K562 (cell line): ENCODE measurements around the gene PTPRB. TPM values are rescaled to one million over a fixed set of nuclear protein-coding genes. Genes with fewer than 3 reads are reported as not detected.

ENCODE experiments used
- ATAC-seq: fragments of 200-7000 bp; cut with Tn5 transposase; 3 replicates; pipeline ENCODE4 v1.9.1; 2020; ENCODE audit warnings: moderate library complexity
- BruUV-seq: library from RNA; stranded (reverse); fragments of 400-500 nt; replicated peaks from 2 replicates; lab custom pipeline; 2021; lab: Mats Ljungman, UMichigan
- CTCF ChIA-PET: fragments of 300-600 bp; formaldehyde crosslinking; extraction: SDS; loops from one replicate; lab custom pipeline; 2021; ENCODE audit warnings: low intra/inter-chr PET ratio; lab: Yijun Ruan, JAX
- POLR2A ChIA-PET: fragments of 300-600, 350-650 bp; sonication (Branson Sonifier 250); formaldehyde crosslinking; extraction: SDS; loops from one replicate; lab custom pipeline; 2021; ENCODE audit warnings: antibody characterized with exemption, inconsistent platforms; lab: Yijun Ruan, JAX
- DNase-seq, 4 experiments: peaks; one replicate each; pipeline versions ENCODE4 v3.0.0 to v3.0.0-alpha.2; 2011 to 2018; ENCODE audit warnings: low spot score in 3 of 4, mixed read lengths in 3 of 4; ENCODE audit errors: extremely low read depth in 1 of 4
- FAIRE-seq: peaks from 2 replicates; lab custom pipeline; 2011; peaks lifted over from hg19 to GRCh38; lab: Jason Lieb, UNC
- H2AFZ ChIP-seq: 2 replicates; pipeline ENCODE4 v1.6.0; 2011; ENCODE audit warnings: low read depth, low read length, control low read depth, inconsistent platforms
- H3K27ac ChIP-seq: fragments of 200-600 bp; 3 replicates; pipeline ENCODE4 v1.8.0; 2011; ENCODE audit warnings: low read depth, mild to moderate bottlenecking, control low read depth, inconsistent platforms, low read length, moderate library complexity, mixed read lengths; ENCODE audit errors: extremely low read depth
- H3K27me3 ChIP-seq, 2 experiments: fragments of 300-600 bp in 1 of 2; 2 replicates in 1 of 2; 3 replicates in 1 of 2; pipeline versions ENCODE4 v1.6.0 to v1.8.0; 2011; ENCODE audit warnings: inconsistent platforms in 2 of 2, low read length in 2 of 2, mild to moderate bottlenecking in 1 of 2, mixed read lengths in 1 of 2, moderate library complexity in 1 of 2; ENCODE audit not compliant: control insufficient read depth in 2 of 2, insufficient read depth in 2 of 2
- H3K36me3 ChIP-seq: fragments of 300-600 bp; 3 replicates; pipeline ENCODE4 v1.8.0; 2011; ENCODE audit warnings: mild to moderate bottlenecking, low read length, inconsistent platforms; ENCODE audit not compliant: control insufficient read depth, insufficient read depth
- H3K4me1 ChIP-seq, 2 experiments: fragments of 200-600 bp in 1 of 2; replicated peaks in 1 of 2; 2 replicates in 1 of 2; 3 replicates in 1 of 2; pipeline versions ENCODE4 v1.5.1 to v1.8.0; 2011; ENCODE audit warnings: inconsistent platforms in 2 of 2, low read length in 2 of 2, mild to moderate bottlenecking in 1 of 2, mixed read lengths in 1 of 2, moderate library complexity in 1 of 2; ENCODE audit not compliant: control insufficient read depth in 2 of 2, insufficient read depth in 2 of 2
- H3K4me2 ChIP-seq: 2 replicates; pipeline ENCODE4 v1.6.1; 2011; ENCODE audit warnings: low read length, control low read depth, inconsistent platforms, mixed read lengths; ENCODE audit not compliant: insufficient read depth
- H3K4me3 ChIP-seq: fragments of 200-600 bp; sonication (generic), shearing (Covaris generic); 2 replicates; pipeline ENCODE4 v1.5.1; 2016; ENCODE audit warnings: control low read depth, inconsistent platforms
- H3K79me2 ChIP-seq: fragments of 200-600 bp; 3 replicates; pipeline ENCODE4 v1.8.0; 2011; ENCODE audit warnings: low read length, inconsistent platforms; ENCODE audit not compliant: control insufficient read depth, insufficient read depth
- H3K9ac ChIP-seq, 2 experiments: 2 replicates each; pipeline versions ENCODE4 v1.6.0 to v1.6.1; 2011; ENCODE audit warnings: low read depth in 2 of 2, low read length in 2 of 2, control low read depth in 1 of 2, inconsistent platforms in 1 of 2, mild to moderate bottlenecking in 1 of 2, mixed read lengths in 1 of 2; ENCODE audit not compliant: insufficient read depth in 1 of 2
- H3K9me1 ChIP-seq: one replicate; pipeline ENCODE4 v1.6.0; 2011; ENCODE audit warnings: inconsistent platforms, mild to moderate bottlenecking, low read length, moderate library complexity; ENCODE audit not compliant: control insufficient read depth, insufficient read depth
- H3K9me3 ChIP-seq: replicated peaks from 2 replicates; pipeline ENCODE4 v1.5.1; 2011; ENCODE audit warnings: low read depth, low read length, inconsistent platforms; ENCODE audit not compliant: control insufficient read depth, insufficient read depth
- H4K20me1 ChIP-seq: replicated peaks from 2 replicates; pipeline ENCODE4 v1.6.1; 2011; ENCODE audit warnings: low read length, inconsistent platforms, mixed read lengths; ENCODE audit not compliant: control insufficient read depth, insufficient read depth
- ARHGAP35 ChIP-seq: fragments of 450-650 bp; IDR thresholded peaks from 2 replicates; pipeline ENCODE4 v1.6.1; 2018; ENCODE audit not compliant: partially characterized antibody
- BRCA1 ChIP-seq, 2 experiments: fragments of 450-650 bp in 1 of 2; sonication (generic) in 1 of 2; formaldehyde crosslinking in 1 of 2; IDR thresholded peaks; 2 replicates each; pipeline versions ENCODE4 v1.5.0 to v1.6.1; 2017 to 2020; ENCODE audit warnings: mild to moderate bottlenecking in 1 of 2, missing genetic modification reagents in 1 of 2
- BRF1 ChIP-seq: IDR thresholded peaks from 3 replicates; pipeline ENCODE4 v1.6.1; 2011; ENCODE audit warnings: borderline replicate concordance, mild to moderate bottlenecking; ENCODE audit not compliant: insufficient read length; ENCODE audit errors: extremely low read depth
- CC2D1A ChIP-seq: fragments of 450-650 bp; IDR thresholded peaks from 2 replicates; pipeline ENCODE4 v1.6.1; 2017; ENCODE audit warnings: mild to moderate bottlenecking
- DIDO1 ChIP-seq: fragments of 450-650 bp; IDR thresholded peaks from 2 replicates; pipeline ENCODE4 v1.6.1; 2016; ENCODE audit warnings: low read depth, missing biosample characterization, missing genetic modification characterization
- HDAC6 ChIP-seq: IDR thresholded peaks from 2 replicates; pipeline ENCODE4 v1.6.1; 2012; ENCODE audit warnings: low read depth, mild to moderate bottlenecking, control low read depth, inconsistent platforms, low read length, moderate library complexity
- ILF3 ChIP-seq: fragments of 450-650 bp; IDR thresholded peaks from 2 replicates; pipeline ENCODE4 v1.6.1; 2018; ENCODE audit warnings: antibody characterized with exemption, mild to moderate bottlenecking, moderate library complexity, borderline replicate concordance
- MCM7 ChIP-seq, 2 experiments: fragments of 450-650 bp; IDR thresholded peaks; 2 replicates each; pipeline ENCODE4 v1.6.1; 2016 to 2018
- POLR2B ChIP-seq: fragments of 450-650 bp; IDR thresholded peaks from 2 replicates; pipeline ENCODE4 v1.6.1; 2018; ENCODE audit warnings: low read depth; ENCODE audit not compliant: partially characterized antibody
- POLR2G ChIP-seq: fragments of 200-400 bp; formaldehyde crosslinking; IDR thresholded peaks from 2 replicates; pipeline ENCODE4 v1.6.1; 2017; ENCODE audit warnings: low read depth, mild to moderate bottlenecking, antibody characterized with exemption, low read length, moderate library complexity
- SP1 ChIP-seq: sonication (generic); formaldehyde crosslinking; IDR thresholded peaks from 2 replicates; pipeline ENCODE4 v1.8.1; 2022; ENCODE audit warnings: mild to moderate bottlenecking, missing genetic modification reagents
- U2AF2 ChIP-seq: fragments of 200-400 bp; formaldehyde crosslinking; optimal IDR thresholded peaks from 2 replicates; pipeline ENCODE3; 2017; ENCODE audit warnings: low read depth, mild to moderate bottlenecking, low read length
- ZNF354B ChIP-seq: fragments of 250-450 bp; sonication (Bioruptor Pico); IDR thresholded peaks from 2 replicates; pipeline ENCODE4 v1.4.0; 2020
- ZNF57 ChIP-seq: fragments of 450-650 bp; formaldehyde crosslinking; IDR thresholded peaks from 2 replicates; pipeline ENCODE4 v1.4.0; 2020; ENCODE audit warnings: mild to moderate bottlenecking, moderate library complexity
- WGBS: fragments of 100-300 bp; shearing (Covaris generic); methylation state at CpG from one replicate; pipeline ENCODE4 v1.1.6; 2016; ENCODE audit warnings: low coverage, mixed read lengths; ENCODE audit not compliant: insufficient coverage; ENCODE audit errors: missing lambda C conversion rate; 5-methylcytosine and 5-hydroxymethylcytosine counted together
- in situ Hi-C: fragments of 300-500 bp; cut with MboI; formaldehyde crosslinking; loops from 4 replicates; pipeline ENCODE4 v1.15.0; 2018; ENCODE audit warnings: inconsistent platforms, mixed read lengths
- intact Hi-C: fragments of 100-400 bp; cut with micrococcal nuclease; formaldehyde crosslinking; loops from 2 replicates; pipeline ENCODE4 v1.14.2; 2022
- polyA plus RNA-seq, 8 experiments: library from polyadenylated mRNA; depleted of rRNA in 4 of 8; stranded (reverse) in 5 of 8; unstranded in 3 of 8; fragments of >200 nt; fragmentation: Nextera tagmentation in 2 of 8; fragmentation: Illumina TruSeq in 1 of 8; extraction: Ambion mirVana in 2 of 8; extraction: Trizol in 1 of 8; gene quantifications; 2 replicates each; pipeline versions ENCODE4 v1.2.1 to v1.2.3, GENCODE V29; 2011 to 2014; ENCODE audit warnings: inconsistent platforms in 1 of 8, missing spikeins in 1 of 8
- total RNA-seq, 7 experiments: library from RNA; depleted of rRNA in 6 of 7; stranded (reverse); fragments of >200 nt in 6 of 7; fragmentation: Illumina TruSeq in 2 of 7; extraction: Trizol in 2 of 7; gene quantifications; 2 replicates each; pipeline versions ENCODE4 v1.2.1 to v1.2.3, GENCODE V29; 2011 to 2021; ENCODE audit warnings: low replicate concordance in 1 of 7
- TF ChIP-seq, protein P1 (sequence below): fragments of 250-450 bp; sonication (Bioruptor Pico); IDR thresholded peaks from 2 replicates; pipeline ENCODE4 v1.9.0; 2021; ENCODE audit warnings: mild to moderate bottlenecking
- TF ChIP-seq, protein P2 (sequence below): fragments of 250-450 bp; sonication (Bioruptor Pico); IDR thresholded peaks from 2 replicates; pipeline ENCODE4 v1.4.0; 2020; ENCODE audit warnings: mild to moderate bottlenecking, moderate library complexity
- TF ChIP-seq, protein P3 (sequence below): fragments of 450-650 bp; IDR thresholded peaks from 2 replicates; pipeline ENCODE4 v1.6.1; 2016; ENCODE audit warnings: mild to moderate bottlenecking
- TF ChIP-seq, protein P4 (sequence below): conservative IDR thresholded peaks from 2 replicates; pipeline ENCODE4 v1.6.1; 2011; ENCODE audit warnings: low read depth, mild to moderate bottlenecking, low read length; ENCODE audit not compliant: control insufficient read depth

PTPRB gene
- total and polyA plus RNA-seq, 9 of the 15 experiments (the other 6 are each of a cell fraction or from before 2014, with no cell fraction given) = 0.46 to 5.9 (median 3.1) TPM

DNA sequence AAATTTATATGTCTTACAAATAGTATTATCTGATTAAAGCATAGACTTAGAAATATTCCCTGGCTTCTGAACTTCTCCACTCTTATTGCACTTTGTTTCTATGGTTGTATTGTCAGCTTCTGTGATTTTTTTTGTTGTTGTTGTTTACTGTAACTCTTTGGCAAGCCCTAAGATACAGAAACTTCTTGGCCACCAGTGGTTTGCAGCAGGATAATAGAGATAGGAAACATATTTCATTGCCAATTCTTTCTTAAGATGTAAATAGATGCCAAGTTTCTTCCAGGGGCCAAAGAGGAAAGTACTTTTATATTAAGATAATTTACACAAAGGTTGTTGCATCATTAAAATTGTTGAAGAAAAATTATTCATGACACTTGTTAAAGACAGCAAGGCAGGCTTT lies 123.8 kb downstream of the PTPRB start (continued):
- TF ChIP-seq, protein P1, sequence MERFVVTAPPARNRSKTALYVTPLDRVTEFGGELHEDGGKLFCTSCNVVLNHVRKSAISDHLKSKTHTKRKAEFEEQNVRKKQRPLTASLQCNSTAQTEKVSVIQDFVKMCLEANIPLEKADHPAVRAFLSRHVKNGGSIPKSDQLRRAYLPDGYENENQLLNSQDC (CRISPR knock-in tag) = no peak
- TF ChIP-seq DIDO1 (tag) (no peak), ZNF57 (no peak), ZNF354B (no peak), ILF3 (no peak)
- TF ChIP-seq, protein P2, sequence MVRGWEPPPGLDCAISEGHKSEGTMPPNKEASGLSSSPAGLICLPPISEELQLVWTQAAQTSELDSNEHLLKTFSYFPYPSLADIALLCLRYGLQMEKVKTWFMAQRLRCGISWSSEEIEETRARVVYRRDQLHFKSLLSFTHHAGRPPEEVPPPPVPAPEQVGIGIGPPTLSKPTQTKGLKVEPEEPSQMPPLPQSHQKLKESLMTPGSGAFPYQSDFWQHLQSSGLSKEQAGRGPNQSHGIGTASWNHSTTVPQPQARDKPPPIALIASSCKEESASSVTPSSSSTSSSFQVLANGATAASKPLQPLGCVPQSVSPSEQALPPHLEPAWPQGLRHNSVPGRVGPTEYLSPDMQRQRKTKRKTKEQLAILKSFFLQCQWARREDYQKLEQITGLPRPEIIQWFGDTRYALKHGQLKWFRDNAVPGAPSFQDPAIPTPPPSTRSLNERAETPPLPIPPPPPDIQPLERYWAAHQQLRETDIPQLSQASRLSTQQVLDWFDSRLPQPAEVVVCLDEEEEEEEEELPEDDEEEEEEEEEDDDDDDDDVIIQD (CRISPR knock-in tag) = no peak
- TF ChIP-seq, protein P3, sequence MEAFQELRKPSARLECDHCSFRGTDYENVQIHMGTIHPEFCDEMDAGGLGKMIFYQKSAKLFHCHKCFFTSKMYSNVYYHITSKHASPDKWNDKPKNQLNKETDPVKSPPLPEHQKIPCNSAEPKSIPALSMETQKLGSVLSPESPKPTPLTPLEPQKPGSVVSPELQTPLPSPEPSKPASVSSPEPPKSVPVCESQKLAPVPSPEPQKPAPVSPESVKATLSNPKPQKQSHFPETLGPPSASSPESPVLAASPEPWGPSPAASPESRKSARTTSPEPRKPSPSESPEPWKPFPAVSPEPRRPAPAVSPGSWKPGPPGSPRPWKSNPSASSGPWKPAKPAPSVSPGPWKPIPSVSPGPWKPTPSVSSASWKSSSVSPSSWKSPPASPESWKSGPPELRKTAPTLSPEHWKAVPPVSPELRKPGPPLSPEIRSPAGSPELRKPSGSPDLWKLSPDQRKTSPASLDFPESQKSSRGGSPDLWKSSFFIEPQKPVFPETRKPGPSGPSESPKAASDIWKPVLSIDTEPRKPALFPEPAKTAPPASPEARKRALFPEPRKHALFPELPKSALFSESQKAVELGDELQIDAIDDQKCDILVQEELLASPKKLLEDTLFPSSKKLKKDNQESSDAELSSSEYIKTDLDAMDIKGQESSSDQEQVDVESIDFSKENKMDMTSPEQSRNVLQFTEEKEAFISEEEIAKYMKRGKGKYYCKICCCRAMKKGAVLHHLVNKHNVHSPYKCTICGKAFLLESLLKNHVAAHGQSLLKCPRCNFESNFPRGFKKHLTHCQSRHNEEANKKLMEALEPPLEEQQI = no peak

DNA sequence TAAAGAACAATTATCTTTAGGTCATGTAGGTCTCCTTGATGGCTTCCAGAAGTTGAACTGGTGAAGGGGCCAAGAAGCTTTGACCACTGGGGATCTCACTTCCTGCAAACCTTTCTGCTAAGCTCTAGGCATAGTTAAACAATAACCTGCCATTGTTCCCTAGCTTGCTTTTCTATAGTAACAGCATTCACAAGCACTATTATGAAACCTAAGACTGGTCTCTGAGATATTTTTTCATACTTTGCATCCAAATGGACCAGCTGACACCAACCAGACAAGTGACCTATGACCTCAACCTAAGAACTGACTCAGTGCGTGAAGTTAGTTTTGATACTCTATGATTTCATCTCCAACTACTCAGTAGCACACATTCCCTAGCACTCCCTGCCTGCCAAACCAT lies 129.1 kb downstream of the PTPRB start:
- POLR2A ChIA-PET = interaction anchor here (0.7 kb wide), 1 partner anchor 15 kb away, joined by 4 read pairs; no protein-coding TSS in a partner anchor
- 92% methylated on average over 1 of the region's 1 CpG for WGBS
- TF ChIP-seq MCM7 (IDR thresholded peaks at IDR 0.05) = no peak
- TF ChIP-seq U2AF2 = no peak
- no peak for TF ChIP-seq POLR2B
- TF ChIP-seq BRCA1 (IDR thresholded peaks at IDR 0.05) = no peak
- no peak for TF ChIP-seq BRCA1 (CRISPR knock-in tag; IDR thresholded peaks at IDR 0.05)
- no peak for TF ChIP-seq BRF1
- TF ChIP-seq HDAC6 = no peak
- TF ChIP-seq SP1 (CRISPR knock-in tag) = no peak
- no peak for TF ChIP-seq CC2D1A
- TF ChIP-seq, protein P4, sequence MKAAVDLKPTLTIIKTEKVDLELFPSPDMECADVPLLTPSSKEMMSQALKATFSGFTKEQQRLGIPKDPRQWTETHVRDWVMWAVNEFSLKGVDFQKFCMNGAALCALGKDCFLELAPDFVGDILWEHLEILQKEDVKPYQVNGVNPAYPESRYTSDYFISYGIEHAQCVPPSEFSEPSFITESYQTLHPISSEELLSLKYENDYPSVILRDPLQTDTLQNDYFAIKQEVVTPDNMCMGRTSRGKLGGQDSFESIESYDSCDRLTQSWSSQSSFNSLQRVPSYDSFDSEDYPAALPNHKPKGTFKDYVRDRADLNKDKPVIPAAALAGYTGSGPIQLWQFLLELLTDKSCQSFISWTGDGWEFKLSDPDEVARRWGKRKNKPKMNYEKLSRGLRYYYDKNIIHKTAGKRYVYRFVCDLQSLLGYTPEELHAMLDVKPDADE = no peak
- TF ChIP-seq POLR2G = no peak
- TF ChIP-seq ARHGAP35 = no peak

More for the DNA sequence above, 129.1 kb downstream of the PTPRB start:
- H3K9ac ChIP-seq = no peak overlapping the region
- no peak for ATAC-seq
- H3K4me2 ChIP-seq = no peak overlapping the region
- H3K9me1 ChIP-seq = no peaks in the 10 kb centered on the region
- no peaks in the 10 kb centered on the region for H3K79me2 ChIP-seq
- H3K4me3 ChIP-seq = no peak overlapping the region
- peaks cover 0 to 3% of the 10 kb centered on the region in 2 experiments; a peak in 1 of 5 replicates for H3K4me1 ChIP-seq
- no peaks in the 10 kb centered on the region for H3K27me3 ChIP-seq
- no peak overlapping the region for H3K27ac ChIP-seq
- BruUV-seq = no TSS peak
- no peak for FAIRE-seq
- intact Hi-C loops (no loop called here), in situ Hi-C loops (no loop called here)
- no peaks in the 10 kb centered on the region for H4K20me1 ChIP-seq
- H3K9me3 ChIP-seq = no peaks in the 10 kb centered on the region
- H2AFZ ChIP-seq = no peak overlapping the region
- CTCF ChIA-PET = no interaction called here
- no peaks in the 10 kb centered on the region for H3K36me3 ChIP-seq
- DNase-seq = no peak
